Measurements from ENCODE around the gene VPS33A. TPM values are rescaled to one million over a fixed set of nuclear protein-coding genes. Genes with fewer than 3 reads are reported as not detected.

VPS33A gene
- 11.0 and 16.0 TPM in 2 replicates for total RNA-seq

DNA sequence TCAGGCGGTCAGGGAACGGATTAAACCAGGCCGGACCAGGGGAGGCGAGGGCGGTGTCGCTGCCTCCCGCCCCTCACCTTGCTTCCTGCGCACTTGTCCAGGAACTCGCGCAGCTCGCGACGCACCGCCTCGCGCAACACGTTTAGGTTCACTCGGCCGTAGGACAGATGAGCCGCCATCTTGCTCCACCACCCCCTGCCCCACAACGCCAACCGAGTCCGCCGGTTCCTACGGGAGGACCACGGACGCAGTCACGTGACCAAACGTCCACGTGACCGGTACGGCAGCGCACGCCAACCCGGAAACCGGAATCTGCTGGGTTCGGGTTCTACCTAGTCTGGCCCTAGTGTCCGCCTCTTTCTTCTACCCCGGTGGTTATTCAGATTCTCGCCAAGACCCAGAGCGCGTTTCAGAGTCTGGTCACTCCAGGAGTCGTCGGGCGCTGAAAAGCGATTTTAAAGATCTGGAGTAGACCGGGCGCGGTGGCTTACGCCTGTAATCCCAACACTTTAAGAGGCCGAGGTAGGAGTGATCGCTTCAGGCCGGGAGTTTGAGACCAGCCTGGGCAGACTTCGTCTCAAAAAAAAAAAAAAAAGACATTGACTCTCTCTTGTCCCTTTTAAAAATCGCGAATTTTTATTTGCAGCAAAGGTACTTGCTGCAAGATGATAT lies at the start of gene VPS33A:
Gene VPS33A, minus strand, starts transcription at position 265 of the 672 bp plus-strand sequence. Its CDS starts 86 bp downstream, at position 179.

GRCh38 chr12:122225683-122226365 lies 40.5 kb downstream of the VPS33A start, which contains the start of gene DIABLO:
Gene DIABLO (minus strand): TSS chr12:122226052. CDS start chr12:122226014, 38 bp downstream.

GRCh38 chr12:122203301-122204166 lies 62.8 kb downstream of the VPS33A start, which contains the start of gene B3GNT4:
Gene B3GNT4 (plus strand): TSS chr12:122203709. CDS start chr12:122204619, 910 bp downstream.

GRCh38 chr12:122182887-122183587 lies 83.3 kb downstream of the VPS33A start, which contains the start of gene LRRC43:
Gene LRRC43 (plus strand): TSS chr12:122183123. CDS start chr12:122183145, 22 bp downstream.

Other genes starting within 250 kb of the VPS33A start
- 19.3 and 25.4 TPM in 2 replicates for gene BCL7A, start 244.6 kb downstream of the VPS33A start, total RNA-seq
- 7.9 and 15.2 TPM in 2 replicates for gene MLXIP, start 187.7 kb downstream of the VPS33A start, total RNA-seq
- not detected in 2 replicates for gene IL31, start 92.3 kb downstream of the VPS33A start, total RNA-seq
- gene LRRC43, start 83.4 kb downstream of the VPS33A start, total RNA-seq, result not detected in 2 replicates
- 2.7 and 3.4 TPM in 2 replicates for gene B3GNT4, start 62.8 kb downstream of the VPS33A start, total RNA-seq
- gene DIABLO, start 40.4 kb downstream of the VPS33A start, total RNA-seq, result 58.1 and 77.1 TPM in 2 replicates
- 35.8 and 45.5 TPM in 2 replicates for gene CLIP1, start 156.2 kb upstream of the VPS33A start, total RNA-seq
- 10.7 and 12.3 TPM in 2 replicates for gene ZCCHC8, start 234.4 kb upstream of the VPS33A start, total RNA-seq

Data from airway epithelial cell (primary cell).